SK-N-DZ (cell line): ENCODE measurements around the gene CSF1R. TPM values are rescaled to one million over a fixed set of nuclear protein-coding genes. Genes with fewer than 3 reads are reported as not detected.

Experiments used
- DNase-seq: peaks from one replicate; pipeline ENCODE4 v3.0.0-alpha.2; 2015; ENCODE audit warnings: low spot score
- polyA plus RNA-seq, 2 experiments: library from polyadenylated mRNA; depleted of rRNA; stranded (reverse); fragments of >200 nt; gene quantifications; 2 replicates each; pipeline ENCODE4 v1.2.3, GENCODE V29; 2014

CSF1R gene
- not detected in 2 replicates for polyA plus RNA-seq (2014; cell fraction: cytosol; rRNA removed)
- polyA plus RNA-seq (2014; cell fraction: nucleus; rRNA removed), result not detected in 2 replicates

DNA sequence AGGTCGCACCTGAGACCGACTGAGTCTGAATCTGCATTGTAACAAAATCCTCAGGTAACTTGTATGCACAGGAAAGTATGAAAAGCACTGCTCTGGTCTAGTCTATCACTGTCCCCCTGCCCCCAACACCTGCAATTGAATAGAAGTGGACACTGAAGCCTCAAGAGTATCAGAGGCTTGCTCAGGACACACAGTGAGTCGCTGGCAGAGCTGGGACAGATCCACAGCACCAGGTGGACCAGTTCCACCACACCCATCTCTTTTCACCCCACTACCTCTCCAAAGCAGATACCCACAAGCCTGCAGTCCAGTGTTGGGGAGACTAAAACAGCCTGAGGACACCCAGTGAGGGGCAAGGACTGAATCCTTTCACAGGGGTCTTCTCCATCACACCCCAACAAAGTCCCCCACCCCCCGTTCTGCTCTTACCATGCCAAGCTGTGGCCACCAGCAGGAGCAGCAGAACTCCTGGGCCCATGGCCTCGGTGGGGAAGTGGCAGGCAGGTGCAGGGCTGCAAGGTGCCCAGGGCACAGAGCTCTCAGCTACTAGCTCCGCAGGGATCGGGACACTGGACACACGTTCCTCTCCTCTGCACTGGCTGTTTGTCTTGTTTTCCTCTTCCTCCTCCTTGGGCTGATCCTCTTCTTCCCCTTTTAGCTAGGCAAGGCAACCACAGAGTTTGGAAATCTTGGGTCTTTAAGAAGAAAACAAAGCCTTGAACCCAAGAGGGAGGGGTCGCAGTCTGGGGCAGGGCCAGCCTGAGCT, at the start of gene CSF1R:
Gene CSF1R (minus strand): TSS at position 605 of the 766 bp plus-strand sequence. CDS start 127 bp downstream, at position 478.
- DNase-seq, result no peak

DNA sequence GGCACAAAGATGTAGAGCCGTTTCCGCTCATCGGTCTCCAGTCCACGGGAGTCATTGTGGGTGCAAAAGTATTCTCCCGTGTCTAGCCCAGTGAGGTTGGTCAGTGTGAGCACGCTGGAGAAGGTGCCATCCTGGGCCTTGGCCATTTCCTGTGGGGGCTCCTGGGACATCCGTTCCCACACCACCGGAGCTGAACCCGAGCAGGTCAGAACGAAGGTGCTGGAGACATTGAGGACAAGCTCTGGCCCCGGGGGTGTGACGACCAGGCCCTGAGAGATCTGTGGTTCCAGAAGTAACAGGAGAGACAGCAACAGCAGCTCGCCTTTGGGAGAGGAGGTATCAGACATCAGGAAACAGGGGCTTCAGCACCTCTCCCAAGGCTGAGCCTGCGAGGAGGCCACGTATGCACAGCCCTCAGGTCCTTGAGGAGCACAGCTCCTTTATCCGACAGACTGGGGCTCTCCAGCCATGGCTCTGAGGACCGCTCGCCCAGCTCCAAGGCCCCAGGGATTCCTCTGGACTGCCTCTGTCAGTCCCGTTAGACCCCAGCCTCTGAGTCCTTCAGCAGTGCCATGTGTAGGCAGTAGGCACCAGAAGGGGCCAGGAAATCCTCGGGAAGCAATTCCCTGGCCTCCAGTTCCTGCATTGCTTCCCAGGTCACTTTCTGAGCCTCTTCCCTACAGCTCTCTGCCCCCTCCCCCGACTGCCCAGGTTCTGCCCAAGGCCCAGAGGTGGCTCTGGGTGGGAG, 49.4 kb upstream of the CSF1R start:
- no peak for DNase-seq

DNA sequence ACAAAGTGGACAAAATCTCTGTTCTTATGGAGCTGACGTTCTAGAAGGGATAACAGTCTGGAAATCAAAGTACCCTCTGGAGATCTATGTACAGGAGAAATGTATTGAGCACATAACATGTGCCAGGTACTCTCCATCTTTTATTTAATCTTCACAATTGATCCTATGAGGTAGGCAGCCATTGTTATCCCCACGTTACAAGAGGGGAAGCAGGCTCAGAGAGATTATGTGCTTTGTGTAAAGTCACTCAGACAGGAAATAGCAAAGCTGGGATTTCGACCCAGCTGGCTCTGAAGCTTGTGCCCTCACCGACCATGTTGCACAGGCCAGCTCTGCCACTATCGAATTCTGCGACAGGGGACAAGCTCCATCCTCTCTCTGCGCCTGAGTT, 47.8 kb upstream of the CSF1R start:
- DNase-seq, result no peak

DNA sequence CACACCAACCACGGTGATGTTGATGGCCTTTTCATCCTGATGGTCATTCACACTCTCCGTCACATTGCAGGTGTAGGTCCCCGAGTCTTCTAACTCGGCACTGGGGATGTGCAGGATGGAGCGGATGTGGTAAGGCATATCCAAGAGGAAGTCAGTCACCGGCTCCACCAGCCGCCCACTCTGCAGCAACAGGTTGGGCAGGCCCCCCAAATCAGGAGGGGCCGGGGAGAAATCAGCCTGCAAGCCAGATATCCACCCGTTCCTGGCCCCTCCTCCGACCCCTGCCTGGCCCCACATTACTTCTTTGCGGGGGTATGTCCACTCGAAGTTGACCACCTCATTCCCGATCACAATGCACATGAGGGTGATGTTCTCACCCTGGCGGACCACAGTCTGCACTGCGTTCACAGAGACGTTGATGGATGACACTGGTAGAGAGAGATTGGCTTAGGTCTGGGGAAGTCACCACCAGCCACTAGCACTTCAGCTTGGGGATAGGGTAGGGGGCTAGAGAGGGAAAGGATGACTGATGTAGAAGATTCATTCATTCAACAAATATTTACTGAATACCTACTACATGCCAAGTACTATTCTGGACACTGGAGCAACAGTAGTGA, 47.3 kb upstream of the CSF1R start:
- DNase-seq, result no peak

DNA sequence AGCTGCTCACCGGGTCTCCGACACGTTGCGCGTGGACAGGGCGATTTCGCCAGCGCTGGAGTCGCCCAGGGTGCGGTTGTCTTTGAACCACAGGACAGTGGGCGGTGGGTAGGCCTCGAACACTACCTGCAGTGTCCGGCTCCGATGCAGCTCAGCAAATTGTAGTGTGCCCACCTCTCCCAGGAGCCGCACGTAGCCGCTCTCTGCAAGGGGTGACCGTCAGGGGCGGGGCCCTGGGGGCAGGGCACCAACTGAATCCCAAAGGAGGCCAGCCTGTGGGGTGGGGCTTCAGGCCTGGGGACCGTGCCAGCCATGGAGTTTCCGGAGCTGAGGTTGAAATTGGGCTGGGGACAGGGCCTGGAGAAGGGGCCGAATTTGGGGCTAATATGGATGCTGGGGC, 46.4 kb upstream of the CSF1R start:
- DNase-seq, result no peak

DNA sequence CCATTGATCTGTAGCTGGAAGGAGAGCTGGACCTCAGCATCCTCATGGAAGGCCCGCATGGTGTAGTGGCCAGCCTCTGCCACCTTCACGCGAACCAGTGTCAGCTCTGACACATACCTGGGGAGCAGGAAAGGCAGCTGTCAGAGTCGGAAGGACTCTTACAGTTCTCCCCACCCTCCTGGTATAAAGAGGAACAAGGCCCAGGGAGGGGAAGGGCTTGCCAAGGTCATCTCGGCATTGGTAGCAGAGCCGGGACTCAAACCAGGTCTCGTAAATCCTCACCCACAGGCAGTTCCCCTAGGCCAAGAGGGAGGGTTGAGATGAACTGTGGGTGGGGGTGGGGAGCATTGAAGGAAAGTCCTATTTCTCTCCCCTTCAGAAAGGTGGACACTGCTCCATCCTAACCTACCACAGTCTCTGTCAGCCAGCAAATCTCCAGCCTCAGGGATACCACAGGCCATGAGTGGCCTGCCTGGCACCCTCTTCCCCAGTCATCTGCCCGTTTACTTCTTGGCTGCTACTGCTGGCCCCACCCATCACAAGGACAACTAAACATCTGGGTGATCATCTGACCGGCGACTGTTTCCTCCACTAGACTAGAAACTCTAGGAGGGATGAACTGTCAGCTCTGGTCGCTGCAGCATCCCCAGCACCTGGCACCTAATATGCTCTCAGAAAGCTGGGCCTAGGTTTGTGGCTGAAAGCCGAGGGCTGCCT, 45.8 kb upstream of the CSF1R start:
- no peak for DNase-seq

DNA sequence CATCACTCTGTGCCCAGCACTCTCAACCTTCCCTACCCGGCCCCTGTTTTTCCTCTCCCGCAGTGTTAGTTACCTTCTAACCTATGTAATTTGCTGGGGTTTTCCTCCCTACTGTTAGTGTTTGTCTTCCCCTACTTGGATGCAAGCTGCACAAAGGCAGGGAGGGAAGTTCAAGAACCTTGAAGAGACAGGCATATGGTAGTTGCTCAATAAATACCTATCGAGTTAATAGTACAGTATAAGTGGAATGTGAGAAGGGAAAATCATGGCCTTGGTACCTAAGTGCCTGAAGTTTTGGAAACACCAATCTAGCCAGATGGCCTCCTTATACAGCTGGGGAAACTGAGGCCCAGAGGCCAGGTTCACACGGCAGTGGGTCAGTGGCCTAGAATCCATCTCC, 45.1 kb upstream of the CSF1R start:
- DNase-seq, result no peak

DNA sequence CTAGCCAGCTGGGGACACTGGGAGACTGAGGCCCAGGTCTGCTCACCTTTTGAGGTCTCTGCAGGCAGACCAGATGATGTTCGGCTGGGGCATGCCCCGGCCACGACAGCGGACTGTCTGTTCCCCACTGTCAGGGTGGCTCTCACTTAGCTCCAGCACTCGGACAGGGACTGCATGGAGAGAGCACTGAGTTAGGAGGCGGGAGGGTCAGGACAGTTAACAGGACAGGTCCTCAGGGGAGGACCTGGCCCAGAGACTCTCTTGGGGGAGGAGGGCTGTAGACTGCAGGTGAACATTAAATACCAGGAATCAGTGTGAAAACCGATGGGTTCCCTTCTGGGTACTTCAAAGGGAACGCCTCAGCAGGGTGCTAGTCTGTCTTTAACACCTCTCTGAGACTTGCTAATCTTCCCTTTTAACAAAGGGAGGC, 44.2 kb upstream of the CSF1R start:
- no peak for DNase-seq

DNA sequence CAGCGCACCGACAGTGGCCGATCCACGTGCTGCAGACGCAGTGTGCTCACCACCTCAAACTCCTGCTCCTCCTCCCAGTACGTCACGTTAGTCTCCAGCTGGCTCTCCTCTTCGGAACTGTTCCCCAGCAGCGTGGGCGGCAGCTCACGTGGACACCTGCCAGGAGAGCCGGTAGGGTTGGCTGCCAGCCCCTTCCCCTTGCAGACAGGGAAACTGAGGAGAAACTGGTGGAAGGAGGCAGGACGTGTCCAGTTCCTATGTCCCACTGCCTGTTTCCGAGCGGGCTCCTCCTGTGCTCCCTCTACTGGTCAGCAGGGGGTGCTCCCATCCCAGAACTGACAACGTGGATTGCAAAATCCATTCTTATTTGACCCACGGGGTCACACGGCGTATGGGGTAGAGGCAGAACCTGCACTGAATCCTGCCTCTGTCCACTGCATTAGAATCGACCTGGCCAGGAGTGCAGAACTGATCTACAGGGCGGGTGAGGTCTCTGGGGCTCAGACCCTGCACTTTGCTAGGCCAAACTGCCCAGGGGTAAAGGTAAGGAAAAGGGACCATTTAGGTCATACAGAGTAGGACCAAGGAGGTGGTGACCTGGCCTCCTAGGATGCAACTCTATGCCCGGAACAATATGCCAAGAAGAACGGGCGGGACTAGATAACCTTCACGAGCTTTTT, 43.6 kb upstream of the CSF1R start:
- DNase-seq, result peak; percentile 55

DNA sequence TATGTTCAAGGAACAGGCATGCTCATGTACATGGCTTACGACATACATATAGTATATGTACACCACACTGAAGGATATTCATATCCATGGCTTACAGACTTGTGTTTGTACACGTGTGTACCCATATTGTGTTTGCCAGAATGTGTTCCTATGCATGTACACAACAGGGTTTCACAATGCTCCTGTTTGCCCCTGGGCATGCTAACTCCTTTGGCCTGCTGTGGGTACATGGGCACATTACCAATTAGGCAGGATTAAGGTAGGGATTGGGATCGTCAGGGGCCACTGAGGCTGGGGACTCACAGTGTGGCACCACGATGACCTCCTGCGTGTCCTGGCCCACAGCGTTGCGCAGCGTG, 43.1 kb upstream of the CSF1R start:
- DNase-seq, result no peak

DNA sequence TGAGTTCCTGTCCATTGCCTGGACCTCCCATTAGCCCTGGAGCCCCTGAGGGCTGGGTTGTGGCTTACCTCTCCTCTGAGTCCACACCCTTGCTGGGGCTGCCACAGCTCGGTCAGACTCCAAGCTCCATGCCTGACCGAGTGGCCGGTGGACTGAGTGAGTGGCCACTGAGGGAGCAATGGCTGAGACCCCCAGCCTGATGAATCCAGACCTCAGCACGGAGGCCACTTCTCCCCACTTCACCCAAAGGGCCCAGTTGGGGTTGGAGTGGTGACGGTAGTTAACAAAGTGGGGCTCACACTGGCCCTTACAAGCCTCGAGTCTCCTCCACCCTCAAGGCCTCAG, 40.5 kb upstream of the CSF1R start:
- no peak for DNase-seq

DNA sequence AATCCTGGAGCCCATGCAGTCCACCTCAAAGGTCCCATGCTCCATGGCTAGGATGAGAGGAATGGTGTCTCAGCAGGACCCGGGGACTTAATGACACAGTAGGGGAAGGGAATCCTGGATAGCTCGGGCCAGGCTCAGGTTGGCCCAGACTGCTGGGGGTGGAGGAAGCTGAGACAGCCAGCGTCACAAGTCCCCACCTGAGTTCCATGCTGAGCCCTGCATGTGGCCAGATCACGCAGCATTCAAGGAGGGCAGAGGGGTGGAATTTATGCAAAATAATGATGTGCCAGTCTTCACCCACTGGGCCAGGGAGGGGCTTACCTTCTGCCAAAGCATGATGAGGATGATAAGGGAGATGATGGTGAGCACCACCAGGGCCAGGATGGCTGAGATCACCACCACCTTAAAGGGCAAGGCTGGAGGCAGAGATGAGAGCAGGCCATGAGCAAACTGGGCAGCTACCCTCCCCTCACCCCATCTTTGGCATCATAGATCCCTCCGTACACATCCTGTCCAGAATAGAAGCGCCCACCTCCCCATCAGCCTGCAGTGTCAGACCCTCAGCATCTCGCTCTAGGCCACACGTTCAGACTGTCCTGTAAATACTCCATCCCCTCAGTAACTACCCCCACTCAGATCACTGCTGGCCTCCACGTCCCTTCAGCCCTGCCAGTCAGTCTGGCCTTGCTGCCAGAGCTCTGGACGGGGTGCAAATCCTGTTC, 40.0 kb upstream of the CSF1R start:
- DNase-seq, result no peak

DNA sequence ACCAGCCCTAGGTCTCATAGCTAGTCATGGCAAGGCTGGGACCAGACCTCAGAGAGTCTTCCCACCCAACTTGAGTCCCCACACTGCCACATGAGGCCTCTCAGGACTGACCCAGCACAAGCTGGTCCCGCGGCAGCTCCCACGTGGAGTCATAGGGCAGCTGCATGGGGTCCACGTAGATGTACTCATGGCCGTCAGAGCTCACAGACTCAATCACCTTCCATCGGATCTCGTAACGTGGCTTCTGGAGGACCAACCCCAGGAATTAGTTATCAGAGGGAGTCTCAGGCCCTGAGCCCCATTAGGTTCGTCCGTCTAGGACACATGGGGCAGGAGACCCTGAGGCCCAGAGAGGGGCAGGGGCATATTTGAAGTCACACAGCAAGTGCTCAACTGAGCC, 39.0 kb upstream of the CSF1R start:
- DNase-seq, result no peak

DNA sequence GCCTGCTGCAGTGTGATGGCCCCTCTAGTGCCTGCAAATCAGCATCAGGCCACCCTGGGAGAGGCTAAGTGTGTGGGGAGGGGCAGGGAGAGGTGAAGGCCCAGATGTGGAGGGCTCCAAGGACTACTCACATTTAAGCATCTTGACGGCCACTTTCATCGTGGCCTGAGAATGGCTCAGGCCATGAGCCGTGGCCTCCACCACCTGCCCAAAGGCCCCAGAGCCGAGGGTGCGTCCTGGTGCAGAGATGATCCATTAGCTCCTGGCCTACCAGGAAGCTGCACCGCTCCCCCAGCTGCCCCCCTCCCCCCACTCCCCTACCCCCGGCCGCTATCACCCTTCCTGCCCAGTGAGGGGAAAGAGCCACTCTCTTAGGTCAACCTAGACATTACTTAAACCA, 38.2 kb upstream of the CSF1R start:
- no peak for DNase-seq

DNA sequence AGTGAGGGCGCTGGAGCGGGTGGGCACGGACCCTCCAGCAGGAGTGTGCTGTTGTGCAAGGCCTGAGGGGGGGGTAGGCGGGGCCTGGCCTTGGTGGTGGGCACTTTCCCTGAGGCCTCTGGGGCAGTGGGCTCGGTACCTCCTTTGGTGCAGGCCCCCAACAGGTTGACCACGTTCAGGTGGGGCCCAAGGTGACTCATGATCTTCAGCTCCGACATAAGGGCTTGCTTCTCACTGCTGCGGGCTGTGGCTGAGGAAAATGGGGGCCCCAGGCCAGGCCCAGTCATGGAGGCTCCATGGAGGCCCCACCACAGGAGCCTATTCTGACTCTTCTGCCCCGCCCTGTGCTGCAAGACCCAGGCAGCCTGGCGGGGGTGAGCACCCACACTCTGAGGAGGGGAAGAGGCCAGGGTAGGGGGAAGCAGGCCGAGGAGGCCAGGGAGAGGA, 37.8 kb upstream of the CSF1R start:
- DNase-seq, result no peak

DNA sequence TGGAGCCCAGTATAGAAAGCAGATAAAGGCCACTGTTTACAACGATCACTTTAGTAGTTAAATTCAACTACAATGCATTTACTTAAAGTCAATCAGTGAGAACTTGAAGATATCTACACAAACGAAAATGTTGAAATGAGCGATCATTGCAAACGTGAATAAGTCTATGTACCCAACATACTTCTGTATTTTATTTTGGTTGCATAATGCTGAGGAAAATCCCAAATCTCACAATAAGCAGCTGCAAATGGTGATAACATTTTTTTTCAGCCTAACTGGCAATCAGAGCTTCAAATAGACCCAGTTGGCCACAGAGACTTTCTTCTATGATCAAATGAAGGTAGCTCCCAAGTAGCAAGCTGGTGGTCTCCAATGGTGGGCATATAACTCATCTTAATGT, 37.2 kb upstream of the CSF1R start:
- DNase-seq, result no peak

DNA sequence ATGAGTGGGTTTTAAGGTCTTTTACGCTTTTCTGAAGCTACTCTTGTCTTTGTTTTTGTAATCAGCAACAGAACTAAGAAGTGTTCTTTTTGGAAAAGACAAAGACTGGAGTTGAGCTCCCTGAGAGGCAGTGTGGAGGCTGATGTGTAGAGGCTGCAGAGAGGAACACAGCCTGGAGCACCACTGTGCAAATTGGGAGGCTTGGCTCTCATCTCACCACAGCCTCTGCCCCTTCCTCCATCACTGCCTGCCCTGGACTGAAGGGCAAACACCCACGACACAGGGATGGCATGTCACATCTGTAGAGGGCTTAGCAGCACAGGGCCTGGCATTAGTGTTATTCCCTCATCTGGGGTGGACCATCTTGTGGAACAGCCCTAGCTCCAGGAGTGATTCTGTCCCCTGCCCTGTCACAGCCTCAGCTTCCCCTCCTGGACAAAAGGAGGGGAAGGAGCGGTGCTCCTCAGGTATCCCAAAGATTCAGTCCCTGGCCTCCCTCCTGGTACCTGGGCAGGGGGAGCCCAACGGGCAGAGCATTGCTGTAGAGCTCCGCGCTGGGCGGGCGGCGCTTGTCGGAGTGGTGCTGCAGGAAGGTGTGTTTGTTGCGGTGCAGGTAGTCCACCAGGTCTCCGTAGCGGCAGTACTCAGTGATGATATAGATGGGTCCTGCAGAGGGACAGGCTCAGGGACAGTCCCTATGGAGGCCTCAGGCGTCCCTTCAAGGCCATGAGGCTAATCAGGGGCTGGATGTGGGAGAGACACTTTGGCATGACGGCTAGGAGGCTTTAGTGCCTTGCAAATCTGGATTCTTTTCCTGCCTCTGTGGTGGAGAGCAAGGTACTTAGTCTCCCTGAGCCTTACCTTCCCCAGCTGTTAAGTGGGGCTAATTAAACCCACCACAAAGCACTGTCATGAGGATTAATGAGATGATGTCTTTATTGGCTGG, 36.5 kb upstream of the CSF1R start:
- DNase-seq, result no peak

DNA sequence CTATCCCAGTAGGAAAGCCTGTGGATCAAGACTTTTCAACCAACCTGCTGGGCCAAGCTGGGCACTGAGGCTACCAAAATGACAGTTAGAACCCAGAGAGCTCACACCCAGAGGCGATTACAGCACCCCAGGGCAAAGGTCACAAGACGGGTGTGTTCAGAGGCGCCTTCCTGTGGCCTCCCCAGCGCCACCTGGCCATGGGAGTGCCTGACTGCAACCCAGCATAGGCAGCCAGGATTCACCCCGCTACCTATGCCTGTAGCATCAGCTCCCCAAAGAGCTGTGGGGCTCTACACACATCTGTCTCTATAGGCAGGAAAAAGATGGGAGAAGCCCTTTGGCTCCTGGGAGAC, 35.8 kb upstream of the CSF1R start:
- no peak for DNase-seq

DNA sequence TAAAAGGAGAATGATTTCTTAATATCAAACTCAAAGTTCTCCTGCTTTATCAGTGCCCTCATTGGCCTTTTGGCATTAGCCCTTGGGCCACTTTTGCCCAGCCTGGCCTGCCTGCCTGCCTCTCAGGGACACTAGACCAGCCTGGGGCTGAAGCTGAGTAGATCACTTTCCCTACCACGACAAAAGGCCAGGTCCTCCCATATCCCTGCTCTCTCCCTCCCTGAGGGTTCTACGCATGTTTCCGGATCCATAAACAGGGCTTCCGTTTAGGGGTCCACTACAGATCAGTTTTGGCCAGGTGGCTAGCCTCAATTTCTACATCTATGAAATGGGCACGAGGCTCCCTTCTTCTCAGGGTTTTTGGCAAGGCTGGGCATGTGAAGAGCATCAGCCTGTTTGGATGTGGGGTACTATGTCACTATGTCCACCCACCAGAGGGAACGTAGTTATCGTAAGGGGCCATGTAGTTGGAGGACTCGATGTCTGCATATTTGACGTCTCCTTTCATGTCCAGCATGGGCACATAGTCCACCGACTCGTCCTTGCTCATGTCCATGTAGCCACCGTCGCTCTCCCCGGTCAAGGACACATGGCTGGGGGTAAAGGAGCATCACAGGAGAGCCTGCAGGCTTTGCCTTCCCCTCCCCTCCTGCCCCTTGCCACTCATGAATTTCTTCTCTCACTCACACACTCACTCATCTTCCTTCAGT, 35.2 kb upstream of the CSF1R start:
- no peak for DNase-seq
